Panc1 (cell line): ENCODE data around the gene ITPR3. TPM values are rescaled to one million over a fixed set of nuclear protein-coding genes. Genes with fewer than 3 reads are reported as not detected.

ENCODE experiments used
- ATAC-seq: fragments of 200-7000 bp; cut with Tn5 transposase; 2 replicates; pipeline ENCODE4 v1.9.1; 2020; ENCODE audit warnings: mild to moderate bottlenecking, moderate library complexity
- BruUV-seq: library from RNA; stranded (reverse); fragments of 400-500 nt; replicated peaks from 2 replicates; lab custom pipeline; 2021; lab: Mats Ljungman, UMichigan
- CTCF ChIA-PET: fragments of 300-600 bp; sonication (Branson Sonifier 250); formaldehyde crosslinking; loops from one replicate; lab custom pipeline; 2022; ENCODE audit warnings: antibody characterized with exemption; lab: Charles Lee
- POLR2A ChIA-PET: fragments of 300-600 bp; sonication (Branson Sonifier 250); formaldehyde crosslinking; loops from one replicate; lab custom pipeline; 2022; ENCODE audit warnings: antibody characterized with exemption; lab: Charles Lee
- DNase-seq: peaks from one replicate; pipeline ENCODE4 v3.0.0-alpha.2; 2010; ENCODE audit warnings: low read depth, low spot score
- H3K27ac ChIP-seq: 2 replicates; pipeline ENCODE4 v1.5.1; 2011; ENCODE audit warnings: mild to moderate bottlenecking, low read length, inconsistent platforms
- H3K27me3 ChIP-seq: fragments of 200-500 bp; sonication (Bioruptor generic); 2 replicates; pipeline ENCODE4 v1.6.0; 2014; ENCODE audit warnings: low read length, inconsistent platforms; ENCODE audit not compliant: control insufficient read depth, insufficient read depth
- H3K36me3 ChIP-seq: fragments of 200-500 bp; sonication (Bioruptor generic); 2 replicates; pipeline ENCODE4 v1.5.1; 2014; ENCODE audit warnings: inconsistent platforms, mild to moderate bottlenecking, low read length, moderate library complexity; ENCODE audit not compliant: control insufficient read depth, insufficient read depth
- H3K4me1 ChIP-seq: 2 replicates; pipeline ENCODE4 v1.5.1; 2011; ENCODE audit warnings: inconsistent platforms, mild to moderate bottlenecking, low read length, moderate library complexity; ENCODE audit not compliant: control insufficient read depth, insufficient read depth
- H3K4me3 ChIP-seq, 2 experiments: 2 replicates each; pipeline ENCODE4 v1.5.1; 2011 to 2012; ENCODE audit warnings: low read depth in 2 of 2, low read length in 2 of 2, mild to moderate bottlenecking in 2 of 2, inconsistent platforms in 1 of 2, moderate library complexity in 1 of 2
- H3K9me3 ChIP-seq: fragments of 200-500 bp; sonication (Bioruptor generic); 2 replicates; pipeline ENCODE4 v1.5.1; 2014; ENCODE audit warnings: low read depth, mild to moderate bottlenecking, inconsistent platforms, low read length, moderate library complexity; ENCODE audit not compliant: control insufficient read depth, insufficient read depth
- POLR2AphosphoS5 ChIP-seq: IDR thresholded peaks from 2 replicates; pipeline ENCODE4 v1.6.1; 2012; ENCODE audit warnings: mild to moderate bottlenecking, low read depth, low read length, moderate library complexity
- SIN3A ChIP-seq: IDR thresholded peaks from 2 replicates; pipeline ENCODE4 v1.6.1; 2012; ENCODE audit warnings: low read depth, mild to moderate bottlenecking, low read length, moderate library complexity, borderline replicate concordance; ENCODE audit not compliant: insufficient read depth
- TCF7L2 ChIP-seq: IDR thresholded peaks from 2 replicates; pipeline ENCODE4 v1.6.1; 2011; ENCODE audit warnings: mild to moderate bottlenecking, low read depth, low read length, inconsistent platforms
- in situ Hi-C: cut with HindIII; loops from 2 replicates; pipeline ENCODE4 v1.10.0; 2016; ENCODE audit warnings: low sequenced_read_pairs, low pct_unique_long_range_greater_than_20kb
- intact Hi-C: fragments of 100-400 bp; cut with micrococcal nuclease; formaldehyde crosslinking; loops from one replicate; pipeline ENCODE4 v1.10.0; 2022; ENCODE audit not compliant: unreplicated experiment
- total RNA-seq: library from RNA; stranded (reverse); gene quantifications from one replicate; pipeline ENCODE4 v1.2.1, GENCODE V29; 2021; ENCODE audit not compliant: unreplicated experiment
- TF ChIP-seq, protein P1 (sequence below): fragments of 450-650 bp; IDR thresholded peaks from 2 replicates; pipeline ENCODE4 v1.5.1; 2017; ENCODE audit warnings: mild to moderate bottlenecking
- TF ChIP-seq, protein P2 (sequence below), 2 experiments: IDR thresholded peaks; 2 replicates each; pipeline ENCODE4 v1.6.1; 2011 to 2012; ENCODE audit warnings: low read depth in 2 of 2, control low read depth in 1 of 2, low read length in 1 of 2, mild to moderate bottlenecking in 1 of 2, moderate library complexity in 1 of 2; ENCODE audit not compliant: insufficient read depth in 1 of 2

Gene ITPR3
- total RNA-seq, 1 experiment from 2014 or later, result 65.8 TPM

DNA sequence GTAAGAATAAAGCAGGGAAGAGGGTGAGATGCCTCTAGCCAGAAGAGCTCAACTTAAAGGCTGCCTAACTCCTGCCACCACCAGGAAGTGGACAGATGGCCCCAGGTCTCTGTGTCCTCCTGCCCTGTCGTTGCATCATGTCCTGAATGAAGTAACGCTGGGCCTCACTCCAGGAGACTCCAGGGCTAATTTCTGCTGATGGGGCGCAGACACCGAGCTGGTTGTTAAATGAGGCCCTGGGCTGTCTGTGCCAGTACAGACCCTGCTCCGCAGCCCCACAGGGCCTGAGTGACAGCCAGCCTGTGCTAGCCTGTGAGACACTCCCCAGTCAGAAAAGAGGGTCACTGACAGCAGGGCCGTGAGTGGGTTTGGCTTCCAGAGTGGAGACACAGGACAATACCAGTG is 119.1 kb downstream of the ITPR3 start:
- Histone ChIP-seq H3K27ac (no peak overlapping the region), H3K36me3 (no peaks in the 10 kb centered on the region), H3K4me3 (no peak overlapping the region), H3K9me3 (no peaks in the 10 kb centered on the region), H3K4me1 (peaks cover 4% of the 10 kb centered on the region), H3K27me3 (no peaks in the 10 kb centered on the region)
- ATAC-seq, result no peak
- ChIA-PET CTCF (no interaction called here), POLR2A (no interaction called here)
- no peak for DNase-seq
- TF ChIP-seq SIN3A (no peak), TCF7L2 (no peak)
- TF ChIP-seq, protein P1, sequence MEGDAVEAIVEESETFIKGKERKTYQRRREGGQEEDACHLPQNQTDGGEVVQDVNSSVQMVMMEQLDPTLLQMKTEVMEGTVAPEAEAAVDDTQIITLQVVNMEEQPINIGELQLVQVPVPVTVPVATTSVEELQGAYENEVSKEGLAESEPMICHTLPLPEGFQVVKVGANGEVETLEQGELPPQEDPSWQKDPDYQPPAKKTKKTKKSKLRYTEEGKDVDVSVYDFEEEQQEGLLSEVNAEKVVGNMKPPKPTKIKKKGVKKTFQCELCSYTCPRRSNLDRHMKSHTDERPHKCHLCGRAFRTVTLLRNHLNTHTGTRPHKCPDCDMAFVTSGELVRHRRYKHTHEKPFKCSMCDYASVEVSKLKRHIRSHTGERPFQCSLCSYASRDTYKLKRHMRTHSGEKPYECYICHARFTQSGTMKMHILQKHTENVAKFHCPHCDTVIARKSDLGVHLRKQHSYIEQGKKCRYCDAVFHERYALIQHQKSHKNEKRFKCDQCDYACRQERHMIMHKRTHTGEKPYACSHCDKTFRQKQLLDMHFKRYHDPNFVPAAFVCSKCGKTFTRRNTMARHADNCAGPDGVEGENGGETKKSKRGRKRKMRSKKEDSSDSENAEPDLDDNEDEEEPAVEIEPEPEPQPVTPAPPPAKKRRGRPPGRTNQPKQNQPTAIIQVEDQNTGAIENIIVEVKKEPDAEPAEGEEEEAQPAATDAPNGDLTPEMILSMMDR, result no peak
- intact Hi-C loops (loop anchor here (10.0 kb wide), 1 partner anchor 415 kb away; no protein-coding TSS in a partner anchor), in situ Hi-C loops (no loop called here)
- BruUV-seq, result no TSS peak

DNA sequence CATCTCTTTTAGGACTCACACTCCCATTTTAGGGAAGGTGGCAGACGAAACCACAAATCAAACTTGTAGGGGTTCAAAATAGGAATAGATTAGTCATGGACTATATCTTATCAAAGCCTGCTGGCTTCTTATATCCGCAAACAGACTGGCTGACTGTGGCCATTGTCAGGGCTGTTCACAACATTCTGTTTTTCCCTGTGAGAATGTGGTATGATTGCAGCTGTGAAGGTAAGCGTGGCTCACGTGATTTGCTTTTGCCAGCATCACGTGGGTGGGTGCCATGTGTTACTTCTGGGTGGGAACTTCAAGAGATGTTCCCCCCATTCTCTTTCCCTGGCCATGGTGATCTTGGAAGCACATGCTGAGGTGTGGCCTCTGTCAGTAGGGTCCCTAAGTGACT is 119.7 kb downstream of the ITPR3 start:
- Histone ChIP-seq H3K27ac (no peak overlapping the region), H3K27me3 (no peaks in the 10 kb centered on the region), H3K4me3 (no peak overlapping the region), H3K9me3 (no peaks in the 10 kb centered on the region), H3K36me3 (no peaks in the 10 kb centered on the region), H3K4me1 (peaks cover 9% of the 10 kb centered on the region)
- DNase-seq (no peak), ATAC-seq (no peak)
- in situ Hi-C loops (no loop called here), intact Hi-C loops (loop anchor here (10.0 kb wide), 1 partner anchor 414 kb away; no protein-coding TSS in a partner anchor)
- ChIA-PET POLR2A (no interaction called here), CTCF (interaction anchor here (0.6 kb wide), 1 partner anchor 370 kb away, joined by 11 read pairs; no protein-coding TSS in a partner anchor)
- TF ChIP-seq SIN3A (no peak), POLR2AphosphoS5 (no peak), TCF7L2 (no peak)
- TF ChIP-seq, protein P2, sequence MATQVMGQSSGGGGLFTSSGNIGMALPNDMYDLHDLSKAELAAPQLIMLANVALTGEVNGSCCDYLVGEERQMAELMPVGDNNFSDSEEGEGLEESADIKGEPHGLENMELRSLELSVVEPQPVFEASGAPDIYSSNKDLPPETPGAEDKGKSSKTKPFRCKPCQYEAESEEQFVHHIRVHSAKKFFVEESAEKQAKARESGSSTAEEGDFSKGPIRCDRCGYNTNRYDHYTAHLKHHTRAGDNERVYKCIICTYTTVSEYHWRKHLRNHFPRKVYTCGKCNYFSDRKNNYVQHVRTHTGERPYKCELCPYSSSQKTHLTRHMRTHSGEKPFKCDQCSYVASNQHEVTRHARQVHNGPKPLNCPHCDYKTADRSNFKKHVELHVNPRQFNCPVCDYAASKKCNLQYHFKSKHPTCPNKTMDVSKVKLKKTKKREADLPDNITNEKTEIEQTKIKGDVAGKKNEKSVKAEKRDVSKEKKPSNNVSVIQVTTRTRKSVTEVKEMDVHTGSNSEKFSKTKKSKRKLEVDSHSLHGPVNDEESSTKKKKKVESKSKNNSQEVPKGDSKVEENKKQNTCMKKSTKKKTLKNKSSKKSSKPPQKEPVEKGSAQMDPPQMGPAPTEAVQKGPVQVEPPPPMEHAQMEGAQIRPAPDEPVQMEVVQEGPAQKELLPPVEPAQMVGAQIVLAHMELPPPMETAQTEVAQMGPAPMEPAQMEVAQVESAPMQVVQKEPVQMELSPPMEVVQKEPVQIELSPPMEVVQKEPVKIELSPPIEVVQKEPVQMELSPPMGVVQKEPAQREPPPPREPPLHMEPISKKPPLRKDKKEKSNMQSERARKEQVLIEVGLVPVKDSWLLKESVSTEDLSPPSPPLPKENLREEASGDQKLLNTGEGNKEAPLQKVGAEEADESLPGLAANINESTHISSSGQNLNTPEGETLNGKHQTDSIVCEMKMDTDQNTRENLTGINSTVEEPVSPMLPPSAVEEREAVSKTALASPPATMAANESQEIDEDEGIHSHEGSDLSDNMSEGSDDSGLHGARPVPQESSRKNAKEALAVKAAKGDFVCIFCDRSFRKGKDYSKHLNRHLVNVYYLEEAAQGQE (IDR thresholded peaks at IDR 0.05; ENCODE audit: insufficient read depth in 1 of 2, low read depth in 2 of 2, low read length in 1 of 2), result no peak
- TF ChIP-seq, protein P1, result no peak
- no TSS peak for BruUV-seq
